ENCODE data around the gene PIK3R1.

PIK3R1 gene

DNA sequence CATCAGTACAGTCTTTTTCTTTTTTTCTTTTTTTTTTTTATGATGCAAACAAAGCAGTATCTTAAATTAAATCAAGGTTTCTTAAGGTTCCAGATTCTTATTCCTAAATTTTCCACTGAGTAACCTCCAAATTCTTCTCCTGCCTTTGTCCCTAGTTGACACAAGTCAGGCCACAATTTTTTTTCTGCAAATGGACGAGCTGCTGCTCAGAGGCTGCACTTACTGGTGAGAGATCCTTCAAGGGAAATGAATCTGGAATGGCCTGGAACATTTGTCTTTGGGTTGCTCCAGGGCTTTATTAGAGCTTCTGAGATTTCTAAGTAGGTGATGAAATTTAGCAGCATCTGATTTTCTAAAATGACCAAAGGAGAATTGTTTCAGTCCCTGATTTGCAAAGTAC, 39.3 kb downstream of the PIK3R1 start:
- H3K27ac ChIP-seq = no peak overlapping the region
- TF ChIP-seq, protein P1, sequence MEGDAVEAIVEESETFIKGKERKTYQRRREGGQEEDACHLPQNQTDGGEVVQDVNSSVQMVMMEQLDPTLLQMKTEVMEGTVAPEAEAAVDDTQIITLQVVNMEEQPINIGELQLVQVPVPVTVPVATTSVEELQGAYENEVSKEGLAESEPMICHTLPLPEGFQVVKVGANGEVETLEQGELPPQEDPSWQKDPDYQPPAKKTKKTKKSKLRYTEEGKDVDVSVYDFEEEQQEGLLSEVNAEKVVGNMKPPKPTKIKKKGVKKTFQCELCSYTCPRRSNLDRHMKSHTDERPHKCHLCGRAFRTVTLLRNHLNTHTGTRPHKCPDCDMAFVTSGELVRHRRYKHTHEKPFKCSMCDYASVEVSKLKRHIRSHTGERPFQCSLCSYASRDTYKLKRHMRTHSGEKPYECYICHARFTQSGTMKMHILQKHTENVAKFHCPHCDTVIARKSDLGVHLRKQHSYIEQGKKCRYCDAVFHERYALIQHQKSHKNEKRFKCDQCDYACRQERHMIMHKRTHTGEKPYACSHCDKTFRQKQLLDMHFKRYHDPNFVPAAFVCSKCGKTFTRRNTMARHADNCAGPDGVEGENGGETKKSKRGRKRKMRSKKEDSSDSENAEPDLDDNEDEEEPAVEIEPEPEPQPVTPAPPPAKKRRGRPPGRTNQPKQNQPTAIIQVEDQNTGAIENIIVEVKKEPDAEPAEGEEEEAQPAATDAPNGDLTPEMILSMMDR (IDR thresholded peaks at IDR 0.05; ENCODE audit: low read depth, low read length, missing control alignments) = no peak
- no peaks in the 10 kb centered on the region for H3K27me3 ChIP-seq (replicated peaks)
- in situ Hi-C loops (cut with HindIII; ENCODE audit: low pct_ligation_motif_present, low sequenced_read_pairs) = loop anchor here (25.0 kb wide), 1 partner anchor 993 kb away; no protein-coding TSS in a partner anchor
- DNase-seq = no peak
- H3K4me3 ChIP-seq (ENCODE audit: low read depth, low read length) = no peak overlapping the region
- no peaks in the 10 kb centered on the region for H3K36me3 ChIP-seq (replicated peaks)

DNA sequence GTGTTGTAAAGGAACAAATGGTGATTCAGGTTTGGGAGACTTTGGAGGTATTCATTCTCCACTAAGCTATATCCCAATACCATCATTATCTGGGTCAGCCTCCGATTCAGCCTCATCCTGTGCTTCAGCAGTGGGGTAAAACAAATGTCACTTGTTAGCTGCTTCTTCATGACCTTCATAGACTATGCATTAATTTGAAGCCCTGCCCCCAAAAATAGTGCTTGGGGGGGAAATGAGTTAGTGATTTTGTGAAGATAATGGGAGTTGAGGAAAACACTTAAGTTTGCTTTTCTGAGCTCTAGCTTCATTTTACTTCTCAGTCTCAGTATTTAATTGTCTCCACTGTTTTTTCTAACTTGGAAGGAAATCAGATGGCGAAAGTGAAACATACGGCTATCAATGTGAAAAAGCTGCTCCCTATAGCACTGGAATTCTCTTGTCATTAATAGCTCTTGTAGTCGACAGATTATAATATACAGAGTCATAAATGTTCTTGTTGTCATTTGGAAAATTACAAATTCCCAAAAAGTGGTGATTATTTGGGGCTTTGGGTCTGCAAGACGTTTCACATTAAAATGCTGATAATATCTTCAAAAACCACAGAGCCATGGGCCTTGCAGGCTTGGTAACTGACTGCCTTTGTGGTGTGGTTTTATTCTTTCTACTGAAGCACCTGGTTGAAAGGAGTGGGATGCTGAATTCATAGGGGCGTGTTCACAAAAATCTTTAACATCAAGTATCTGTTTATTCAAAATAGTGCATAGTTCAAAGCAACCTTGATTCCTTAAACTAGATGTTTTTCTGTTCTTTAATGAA, 40.0 kb downstream of the PIK3R1 start:
- DNase-seq = no peak
- Histone ChIP-seq H3K4me3 (ENCODE audit: low read depth, low read length) (no peak overlapping the region), H3K27ac (no peak overlapping the region), H3K36me3 (replicated peaks) (no peaks in the 10 kb centered on the region), H3K27me3 (replicated peaks) (no peaks in the 10 kb centered on the region)
- in situ Hi-C loops (cut with HindIII; ENCODE audit: low pct_ligation_motif_present, low sequenced_read_pairs) = loop anchor here (25.0 kb wide), 1 partner anchor 993 kb away; no protein-coding TSS in a partner anchor
- TF ChIP-seq, protein P1 (IDR thresholded peaks at IDR 0.05; ENCODE audit: low read depth, low read length, missing control alignments) = no peak

DNA sequence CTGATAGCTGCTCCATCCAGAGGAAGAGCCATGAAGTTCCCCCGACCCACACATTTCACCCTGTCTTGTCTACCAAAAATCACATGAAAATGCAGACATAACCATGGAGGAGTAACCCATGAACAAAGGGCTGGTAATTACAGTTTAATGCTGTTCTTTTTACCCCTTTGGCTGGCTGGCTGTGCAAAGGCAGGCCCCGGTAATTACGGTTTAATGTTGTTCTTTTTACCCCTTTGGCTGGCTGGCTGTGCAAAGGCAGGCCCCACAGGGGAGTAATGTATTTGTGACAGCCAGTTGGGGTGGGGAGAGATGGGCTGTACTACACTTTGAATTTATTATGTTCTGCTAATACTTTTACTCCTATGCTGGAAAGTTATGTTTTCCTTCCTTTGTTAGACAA, 41.7 kb downstream of the PIK3R1 start:
- in situ Hi-C loops (cut with HindIII; ENCODE audit: low pct_ligation_motif_present, low sequenced_read_pairs) = loop anchor here (25.0 kb wide), 1 partner anchor 995 kb away; no protein-coding TSS in a partner anchor
- Histone ChIP-seq H3K4me3 (ENCODE audit: low read depth, low read length) (no peak overlapping the region), H3K27ac (no peak overlapping the region), H3K27me3 (replicated peaks) (no peaks in the 10 kb centered on the region), H3K36me3 (replicated peaks) (no peaks in the 10 kb centered on the region)
- TF ChIP-seq, protein P1 (IDR thresholded peaks at IDR 0.05; ENCODE audit: low read depth, low read length, missing control alignments) = no peak
- DNase-seq = no peak

DNA sequence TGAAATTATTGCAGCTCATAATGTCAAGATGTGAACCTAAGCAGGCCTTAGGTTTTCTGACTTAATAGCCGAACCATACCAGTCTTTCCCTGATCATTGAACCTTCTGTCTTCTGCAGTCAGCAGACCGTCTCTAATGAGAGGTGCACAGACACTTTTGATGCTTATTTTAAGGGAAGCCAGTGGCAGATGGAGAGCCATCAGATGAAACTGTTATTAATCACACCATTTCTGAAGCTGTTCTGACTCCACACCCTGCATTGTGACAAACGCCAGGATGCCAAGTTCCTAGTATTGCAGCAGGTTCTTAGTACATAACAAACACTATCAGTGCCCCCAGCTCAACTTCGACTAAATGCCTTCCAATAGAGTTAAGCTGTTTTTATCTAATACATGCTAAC, 43.0 kb downstream of the PIK3R1 start:
- no peaks in the 10 kb centered on the region for H3K36me3 ChIP-seq (replicated peaks)
- H3K27ac ChIP-seq = no peak overlapping the region
- H3K27me3 ChIP-seq (replicated peaks) = no peaks in the 10 kb centered on the region
- H3K4me3 ChIP-seq (ENCODE audit: low read depth, low read length) = no peak overlapping the region
- TF ChIP-seq, protein P1 (IDR thresholded peaks at IDR 0.05; ENCODE audit: low read depth, low read length, missing control alignments) = no peak
- DNase-seq = no peak
- in situ Hi-C loops (cut with HindIII; ENCODE audit: low pct_ligation_motif_present, low sequenced_read_pairs) = loop anchor here (25.0 kb wide), 1 partner anchor 996 kb away; no protein-coding TSS in a partner anchor

DNA sequence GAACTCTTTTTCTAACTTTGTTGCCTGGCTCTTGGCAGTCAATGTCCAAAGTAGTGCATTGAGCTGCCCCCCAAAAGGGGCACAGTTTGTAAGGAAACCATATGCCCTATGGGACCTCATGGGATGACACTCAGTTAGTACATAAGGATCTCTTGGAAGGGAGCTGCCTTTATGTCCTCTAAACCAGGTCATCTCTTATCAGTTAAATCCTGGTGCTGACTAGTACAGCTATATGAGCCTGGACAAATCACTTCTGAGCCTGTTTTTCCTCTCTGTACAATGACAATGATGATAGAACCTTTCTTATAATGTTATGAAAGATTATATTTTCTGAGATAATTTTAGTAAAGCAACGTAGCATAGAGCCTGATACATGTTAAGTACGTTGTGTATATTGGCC, 44.1 kb downstream of the PIK3R1 start:
- no peak for DNase-seq
- Histone ChIP-seq H3K4me3 (ENCODE audit: low read depth, low read length) (no peak overlapping the region), H3K27ac (no peak overlapping the region), H3K36me3 (replicated peaks) (no peaks in the 10 kb centered on the region), H3K27me3 (replicated peaks) (no peaks in the 10 kb centered on the region)
- in situ Hi-C loops (cut with HindIII; ENCODE audit: low pct_ligation_motif_present, low sequenced_read_pairs) = loop anchor here (25.0 kb wide), 1 partner anchor 997 kb away; no protein-coding TSS in a partner anchor
- TF ChIP-seq, protein P1 (IDR thresholded peaks at IDR 0.05; ENCODE audit: low read depth, low read length, missing control alignments) = no peak

All from brain microvascular endothelial cell (primary cell).